Keratinocyte (primary cell): ENCODE measurements around the gene MAX.

ENCODE experiments used
- EZH2 ChIP-seq: IDR thresholded peaks from one replicate; pipeline ENCODE4 v1.6.1; 2012; ENCODE audit warnings: inconsistent platforms, mild to moderate bottlenecking, low read length, moderate library complexity
- TF ChIP-seq, protein P1 (sequence below), 3 experiments: IDR thresholded peaks in 1 of 3; conservative IDR thresholded peaks in 1 of 3; optimal IDR thresholded peaks in 1 of 3; 2 replicates in 2 of 3; 3 replicates in 1 of 3; pipeline versions ENCODE3 to v1.5.1; 2011; ENCODE audit warnings: low read length in 3 of 3, mild to moderate bottlenecking in 3 of 3, moderate library complexity in 2 of 3, control low read depth in 1 of 3, inconsistent platforms in 1 of 3; ENCODE audit not compliant: insufficient read depth in 2 of 3; ENCODE audit errors: extremely low read depth in 1 of 3

DNA sequence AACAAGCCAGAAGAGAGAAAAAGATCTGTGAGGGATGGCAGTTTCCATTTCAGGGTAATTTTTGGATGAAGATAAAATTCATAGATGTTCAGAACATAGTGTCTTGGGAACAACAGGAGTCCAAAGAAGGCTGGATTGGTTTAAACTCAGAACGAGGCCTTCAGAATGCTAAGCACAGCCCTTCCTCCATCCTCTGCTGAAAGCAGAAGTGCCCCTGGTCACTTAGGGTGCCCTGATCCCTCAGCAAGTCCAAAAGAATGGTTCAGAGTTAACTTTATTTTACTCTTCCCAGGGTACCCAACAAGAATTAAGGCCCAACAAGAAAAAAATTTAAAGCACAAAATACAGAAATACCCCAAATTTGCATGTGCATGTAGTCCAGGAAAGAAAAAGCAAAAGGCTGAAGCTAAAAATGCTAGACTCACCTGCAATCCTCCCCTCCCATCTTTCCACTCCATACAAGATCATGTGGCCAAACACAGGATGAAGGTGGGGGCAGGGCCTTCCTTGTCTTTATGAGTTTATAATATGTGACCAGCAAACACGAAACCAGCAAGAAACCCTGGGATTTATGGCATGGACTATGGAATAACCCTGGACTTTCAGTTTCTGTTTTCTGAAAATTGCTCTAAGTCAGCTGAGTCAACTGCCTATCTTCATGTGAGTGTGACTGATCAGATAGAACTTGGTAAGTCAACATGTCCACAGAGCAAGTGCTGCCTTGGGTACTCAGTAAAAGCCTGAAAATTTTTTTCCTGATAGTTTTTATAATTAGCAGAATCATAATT, 21.2 kb downstream of the MAX start:
- TF ChIP-seq, protein P1, sequence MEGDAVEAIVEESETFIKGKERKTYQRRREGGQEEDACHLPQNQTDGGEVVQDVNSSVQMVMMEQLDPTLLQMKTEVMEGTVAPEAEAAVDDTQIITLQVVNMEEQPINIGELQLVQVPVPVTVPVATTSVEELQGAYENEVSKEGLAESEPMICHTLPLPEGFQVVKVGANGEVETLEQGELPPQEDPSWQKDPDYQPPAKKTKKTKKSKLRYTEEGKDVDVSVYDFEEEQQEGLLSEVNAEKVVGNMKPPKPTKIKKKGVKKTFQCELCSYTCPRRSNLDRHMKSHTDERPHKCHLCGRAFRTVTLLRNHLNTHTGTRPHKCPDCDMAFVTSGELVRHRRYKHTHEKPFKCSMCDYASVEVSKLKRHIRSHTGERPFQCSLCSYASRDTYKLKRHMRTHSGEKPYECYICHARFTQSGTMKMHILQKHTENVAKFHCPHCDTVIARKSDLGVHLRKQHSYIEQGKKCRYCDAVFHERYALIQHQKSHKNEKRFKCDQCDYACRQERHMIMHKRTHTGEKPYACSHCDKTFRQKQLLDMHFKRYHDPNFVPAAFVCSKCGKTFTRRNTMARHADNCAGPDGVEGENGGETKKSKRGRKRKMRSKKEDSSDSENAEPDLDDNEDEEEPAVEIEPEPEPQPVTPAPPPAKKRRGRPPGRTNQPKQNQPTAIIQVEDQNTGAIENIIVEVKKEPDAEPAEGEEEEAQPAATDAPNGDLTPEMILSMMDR (optimal IDR thresholded peaks at IDR 0.05 in 1 of 3, IDR thresholded peaks at IDR 0.05 in 1 of 3, conservative IDR thresholded peaks at IDR 0.05 in 1 of 3; ENCODE audit: extremely low read depth in 1 of 3, insufficient read depth in 2 of 3, low read length in 3 of 3), result no peak
- TF ChIP-seq EZH2, result no peak
